Activated CD4-positive, alpha-beta T cell treated with anti-CD3 and anti-CD28 coated beads for 4 hours (primary cell): ENCODE data around the gene ANKLE2.
"Not testable (repeated sequence)": the region's sequence is repeated elsewhere in the genome, so short reads cannot be mapped to it uniquely, and the experiment has no call there.

Experiments
- DNase-seq, 2 donors: peaks; one replicate each; pipeline ENCODE4 v3.0.0-alpha.2; 2020

The ANKLE2 gene

DNA sequence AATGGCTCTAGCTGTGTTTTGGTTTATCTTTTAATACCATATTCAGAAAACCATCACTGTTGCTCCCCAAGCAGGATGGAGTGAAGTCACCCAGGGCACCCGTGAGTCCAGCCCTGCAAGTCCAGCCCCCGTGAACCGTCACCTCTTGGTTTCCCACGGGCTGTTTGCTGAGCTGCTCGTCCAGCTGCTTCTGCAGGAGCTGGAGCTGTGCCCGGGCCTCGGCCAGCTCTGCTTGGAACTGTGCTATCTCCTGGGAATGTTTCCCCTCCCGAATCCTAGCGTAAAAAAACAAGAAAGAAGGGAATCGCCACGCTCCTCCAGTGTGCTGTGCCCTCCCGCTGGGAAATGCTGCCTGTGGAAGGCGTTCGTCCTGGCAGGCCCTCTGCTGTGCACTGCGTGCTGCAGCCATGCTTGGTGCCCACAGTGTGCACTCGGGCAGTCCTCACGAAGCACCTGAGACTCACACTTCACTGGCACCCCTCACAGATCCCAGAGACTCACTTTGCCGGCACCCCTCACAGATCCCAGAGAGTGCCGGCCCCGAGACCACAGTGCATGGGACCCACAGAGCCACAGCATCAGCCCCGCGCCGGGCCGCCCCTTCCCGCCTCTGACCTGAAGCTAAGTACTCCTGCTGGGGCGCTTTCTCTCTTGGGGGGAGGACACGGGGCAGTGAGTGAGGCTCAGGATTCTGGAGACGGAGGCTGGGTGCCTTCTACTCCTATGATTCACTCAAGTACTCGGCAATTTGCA is 15.4 kb upstream of the ANKLE2 start:
- no peak for DNase-seq

DNA sequence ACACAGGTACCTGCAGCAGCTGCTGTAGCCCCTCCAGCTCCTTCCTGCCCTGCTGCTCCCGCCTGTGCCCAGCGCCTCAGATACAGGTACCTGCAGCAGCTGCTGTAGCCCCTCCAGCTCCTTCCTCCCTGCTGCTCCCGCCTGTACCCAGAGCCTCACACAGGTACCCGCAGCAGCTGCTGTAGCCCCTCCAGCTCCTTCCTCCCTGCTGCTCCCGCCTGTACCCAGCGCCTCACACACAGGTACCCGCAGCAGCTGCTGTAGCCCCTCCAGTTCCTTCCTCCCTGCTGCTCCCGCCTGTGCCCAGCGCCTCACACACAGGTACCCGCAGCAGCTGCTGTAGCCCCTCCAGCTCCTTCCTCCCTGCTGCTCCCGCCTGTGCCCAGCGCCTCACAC is 14.6 kb upstream of the ANKLE2 start:
- not testable (repeated sequence) for DNase-seq

DNA sequence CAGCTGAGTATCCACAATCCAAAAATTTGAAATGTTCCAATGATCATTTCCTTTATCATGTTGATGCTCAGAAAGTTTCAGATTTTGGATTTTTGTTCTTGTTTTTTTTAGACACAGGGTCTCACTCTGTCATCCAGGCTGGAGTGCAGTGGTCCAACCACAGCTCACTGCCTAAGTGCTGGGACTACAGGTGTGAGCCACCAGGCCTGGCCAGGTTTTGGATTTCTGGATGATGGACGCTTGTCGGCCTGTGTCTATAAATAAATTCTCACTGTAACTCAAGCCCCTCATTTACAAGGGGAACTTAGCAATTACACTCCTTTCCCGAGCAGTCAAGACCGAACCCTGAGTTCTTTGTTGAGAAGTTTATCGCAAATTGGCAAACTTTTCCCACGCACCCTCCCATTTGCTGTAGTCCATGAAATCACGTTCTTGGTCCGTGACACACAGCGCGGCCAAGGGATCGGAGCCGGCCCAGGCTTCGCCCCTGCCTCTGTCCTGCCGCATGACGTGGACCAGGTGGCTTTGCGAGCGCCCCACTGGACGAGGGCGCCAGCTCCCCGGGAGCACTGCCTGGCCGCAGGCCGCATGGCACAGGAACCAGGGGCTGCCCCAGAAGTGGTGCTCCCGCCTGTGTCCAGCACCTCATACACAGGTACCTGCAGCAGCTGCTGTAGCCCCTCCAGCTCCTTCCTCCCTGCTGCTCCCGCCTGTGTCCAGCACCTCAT is 14.0 kb upstream of the ANKLE2 start:
- DNase-seq, result no peak

DNA sequence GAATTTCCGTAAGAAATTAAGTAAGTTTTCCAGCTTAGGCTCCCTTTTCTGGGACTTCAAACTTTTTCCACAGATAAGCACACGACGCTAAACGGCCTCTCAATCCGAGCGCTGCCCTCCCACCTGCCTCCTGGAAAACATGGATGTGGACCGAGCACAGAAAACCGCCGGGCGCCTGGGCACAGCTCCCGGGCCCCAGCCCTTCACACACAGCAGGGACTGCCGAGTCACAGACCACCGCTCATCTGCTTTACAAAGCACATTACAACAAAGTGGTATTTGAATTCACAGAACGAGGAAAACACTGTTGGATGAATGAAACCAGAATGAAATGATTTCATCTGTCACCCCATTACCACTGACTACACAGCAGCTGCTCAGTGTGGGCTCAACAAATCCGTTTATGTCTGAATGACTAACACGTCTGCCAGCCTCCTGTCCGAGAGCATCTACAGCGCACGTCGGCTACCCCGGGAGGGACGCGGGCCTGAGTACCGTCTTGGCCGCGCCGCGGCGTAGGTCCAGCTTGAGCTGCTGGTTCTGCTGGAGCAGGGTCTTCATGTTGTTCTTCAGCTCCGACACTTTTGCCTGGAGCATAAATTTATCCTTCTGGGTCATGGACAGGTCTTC is 13.1 kb upstream of the ANKLE2 start:
- DNase-seq, result no peak

DNA sequence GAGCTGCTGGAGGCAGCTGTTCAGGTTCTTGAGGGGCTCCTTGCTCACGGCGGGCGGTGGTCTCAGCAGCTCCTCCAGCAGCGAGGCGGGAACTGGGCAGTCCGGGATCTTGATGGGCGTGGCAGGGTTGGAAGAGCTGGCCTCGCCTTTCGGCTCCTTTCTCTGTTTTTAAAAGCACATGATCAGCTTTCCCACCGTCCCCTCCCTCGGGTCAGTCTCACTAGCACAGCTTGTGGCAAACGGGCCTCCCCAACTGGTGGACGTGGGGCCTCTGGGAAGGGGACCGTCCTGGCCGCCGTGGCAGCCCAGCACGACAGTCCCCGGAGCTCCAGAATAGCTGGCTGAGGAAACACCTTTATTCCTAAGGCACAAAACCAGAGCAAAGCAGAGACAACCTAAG is 12.5 kb upstream of the ANKLE2 start:
- DNase-seq, result no peak

DNA sequence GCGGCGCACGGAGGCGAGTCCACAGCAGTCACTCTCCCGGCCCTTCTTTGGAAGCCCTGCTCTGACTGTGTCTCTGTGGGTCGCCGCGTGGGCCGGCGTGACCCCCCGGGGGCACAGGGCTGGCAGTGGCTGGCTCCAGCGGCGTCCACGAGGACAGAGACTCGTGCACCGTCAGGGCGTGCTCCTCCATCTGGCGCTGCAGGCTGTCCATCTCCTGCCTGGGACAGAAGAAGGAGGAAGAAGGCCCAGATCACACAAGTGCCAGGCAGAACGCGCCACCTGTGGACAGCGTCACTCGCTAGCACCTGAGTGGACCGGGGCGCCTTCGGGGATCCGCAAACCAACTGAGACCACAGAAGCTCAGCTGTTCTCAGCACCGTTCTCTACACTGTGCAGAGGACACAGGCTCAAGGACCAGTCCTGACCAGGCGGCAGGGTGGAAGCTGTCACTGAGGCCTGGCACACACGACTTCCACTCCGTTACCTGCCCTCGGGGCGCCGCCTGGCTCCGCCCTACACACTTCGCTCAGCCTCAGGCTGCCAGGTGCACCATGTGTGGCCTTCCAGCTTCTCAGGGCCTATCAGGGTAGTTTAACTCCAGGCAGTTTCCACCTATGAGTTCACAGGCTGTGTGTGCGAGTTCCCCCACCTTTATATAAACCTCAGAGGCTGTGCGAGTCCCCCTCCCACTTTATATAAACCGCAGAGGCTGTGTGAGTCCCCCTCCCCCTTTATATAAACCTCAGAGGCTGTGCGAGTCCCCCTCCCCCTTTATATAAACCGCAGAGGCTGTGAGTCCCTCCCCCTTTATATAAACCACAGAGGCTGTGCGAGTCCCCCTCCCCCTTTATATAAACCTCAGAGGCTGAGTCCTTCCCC is 11.7 kb upstream of the ANKLE2 start:
- no peak for DNase-seq

DNA sequence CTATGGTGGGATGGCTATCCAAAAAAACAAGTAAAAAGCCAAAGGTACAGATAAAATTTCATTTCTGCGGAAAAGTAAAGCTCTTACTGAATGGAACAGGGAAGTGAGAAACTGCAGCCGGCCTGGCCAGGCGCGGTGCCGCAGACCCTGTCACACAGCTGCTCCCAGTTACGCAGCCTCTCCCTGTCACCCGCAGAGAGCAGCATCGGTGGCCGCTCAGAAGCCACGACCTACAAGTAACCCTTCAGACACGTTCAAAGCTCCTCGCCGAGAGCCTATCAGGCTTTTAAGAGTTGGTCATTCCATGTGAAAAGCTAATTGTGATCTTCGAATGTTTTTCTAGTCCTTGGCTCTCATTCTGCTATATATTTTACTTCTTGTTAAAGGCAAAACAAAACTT is 11.0 kb upstream of the ANKLE2 start:
- no peak for DNase-seq

DNA sequence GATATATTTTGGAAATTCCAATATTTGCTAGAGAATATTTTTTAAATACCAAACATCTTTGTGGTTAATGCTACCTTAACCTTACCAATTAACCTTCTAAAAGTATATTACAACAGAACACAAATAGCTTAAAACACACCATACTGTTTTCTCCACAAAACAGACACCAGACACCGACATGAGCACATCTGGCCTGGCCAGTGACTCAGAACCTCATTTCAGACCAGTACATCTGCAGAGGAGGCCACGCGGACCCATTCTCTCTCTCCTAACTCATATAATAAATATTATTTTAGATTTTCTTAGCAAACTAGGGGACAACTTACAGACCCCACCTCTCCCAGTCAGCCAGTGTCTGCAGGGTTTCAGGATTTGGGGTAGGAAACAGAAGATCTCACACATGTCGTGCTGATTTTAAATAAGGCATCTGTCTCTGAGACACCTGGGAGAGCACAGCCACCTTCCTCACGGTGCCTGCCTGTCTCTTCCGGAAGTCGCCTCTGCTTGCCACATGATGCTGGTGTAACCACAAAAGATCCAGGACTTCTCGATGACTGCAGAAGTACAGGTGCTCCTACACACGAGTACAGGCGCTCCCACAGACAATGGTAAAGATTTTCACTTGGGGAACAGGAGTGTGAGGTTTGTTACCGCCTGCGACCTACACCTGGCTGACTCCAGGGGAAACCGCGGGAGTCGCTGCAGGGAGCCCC is 9.7 kb upstream of the ANKLE2 start:
- DNase-seq, result peak; percentile 47 to 48

DNA sequence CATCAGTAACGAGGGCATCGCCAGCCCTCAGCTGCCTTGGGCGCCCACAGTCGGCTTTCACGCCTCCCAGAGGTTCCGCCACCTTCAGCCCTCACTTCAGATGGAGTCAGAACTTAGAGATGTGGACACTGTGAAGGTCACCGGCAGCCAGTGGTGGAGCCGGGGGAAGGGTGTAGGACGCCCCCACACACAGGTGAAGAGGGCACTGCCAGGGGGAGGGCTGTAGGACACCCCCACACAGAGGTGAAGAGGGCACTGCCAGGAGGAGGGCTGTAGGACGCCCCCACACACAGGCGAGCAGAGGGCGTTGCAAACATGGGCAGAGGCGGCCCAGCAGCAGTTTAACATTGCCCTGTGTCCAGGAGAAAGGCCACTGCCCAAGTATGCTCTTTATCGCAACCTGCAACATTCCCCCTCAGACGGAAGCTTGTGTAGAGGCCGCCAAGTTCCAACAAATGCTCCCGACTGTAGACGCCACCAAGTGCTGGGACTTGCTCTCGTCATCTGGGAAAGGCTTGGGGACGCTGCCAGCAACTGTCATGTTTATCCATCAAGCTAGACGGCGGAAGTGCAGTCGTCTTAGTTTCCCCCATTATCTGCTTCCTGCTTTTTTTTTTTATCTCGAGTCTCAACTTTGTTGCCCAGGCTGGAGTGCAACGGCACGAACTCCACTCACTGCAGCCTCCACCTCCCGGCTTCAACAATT is 4.9 kb upstream of the ANKLE2 start:
- DNase-seq, result no peak

DNA sequence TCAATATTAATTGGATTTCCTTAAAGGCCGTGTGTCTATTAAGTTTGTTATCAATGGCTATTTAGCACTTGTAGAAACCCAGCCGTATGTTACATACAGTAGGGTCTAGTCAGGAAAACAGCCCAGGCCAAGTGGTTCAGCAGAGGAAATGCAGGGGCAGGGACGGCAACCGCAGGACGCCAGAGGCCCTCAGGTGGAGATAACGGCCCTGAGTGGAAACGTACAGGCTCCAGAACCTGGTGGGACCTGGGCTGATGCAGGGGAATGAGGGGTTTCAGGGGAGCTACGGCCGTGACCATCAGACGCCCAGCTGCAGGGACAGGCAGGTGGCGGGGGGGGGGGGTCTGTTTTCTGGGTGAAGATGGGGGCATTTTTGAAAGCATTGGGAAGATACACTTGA is 3.7 kb upstream of the ANKLE2 start:
- DNase-seq, result no peak

DNA sequence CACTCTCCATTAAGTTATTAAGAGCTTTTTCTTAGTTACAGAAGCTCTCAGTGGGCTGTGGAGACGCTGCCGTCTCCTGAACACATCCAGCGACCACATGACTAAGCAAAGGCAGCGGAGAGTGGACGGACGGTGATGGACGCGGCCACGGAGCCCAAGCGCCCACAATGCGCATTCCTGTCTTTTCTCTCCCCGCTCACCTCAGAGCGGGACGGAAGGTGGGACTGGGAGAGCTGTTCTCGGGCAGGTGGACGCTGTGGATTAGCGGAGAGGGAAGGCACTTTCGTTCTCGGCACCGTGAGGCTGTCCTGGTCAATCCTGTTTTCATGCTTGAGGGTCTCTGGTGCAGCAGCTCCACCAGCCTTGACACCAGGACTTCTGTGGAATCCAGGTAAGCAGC is 2.6 kb upstream of the ANKLE2 start:
- no peak for DNase-seq

DNA sequence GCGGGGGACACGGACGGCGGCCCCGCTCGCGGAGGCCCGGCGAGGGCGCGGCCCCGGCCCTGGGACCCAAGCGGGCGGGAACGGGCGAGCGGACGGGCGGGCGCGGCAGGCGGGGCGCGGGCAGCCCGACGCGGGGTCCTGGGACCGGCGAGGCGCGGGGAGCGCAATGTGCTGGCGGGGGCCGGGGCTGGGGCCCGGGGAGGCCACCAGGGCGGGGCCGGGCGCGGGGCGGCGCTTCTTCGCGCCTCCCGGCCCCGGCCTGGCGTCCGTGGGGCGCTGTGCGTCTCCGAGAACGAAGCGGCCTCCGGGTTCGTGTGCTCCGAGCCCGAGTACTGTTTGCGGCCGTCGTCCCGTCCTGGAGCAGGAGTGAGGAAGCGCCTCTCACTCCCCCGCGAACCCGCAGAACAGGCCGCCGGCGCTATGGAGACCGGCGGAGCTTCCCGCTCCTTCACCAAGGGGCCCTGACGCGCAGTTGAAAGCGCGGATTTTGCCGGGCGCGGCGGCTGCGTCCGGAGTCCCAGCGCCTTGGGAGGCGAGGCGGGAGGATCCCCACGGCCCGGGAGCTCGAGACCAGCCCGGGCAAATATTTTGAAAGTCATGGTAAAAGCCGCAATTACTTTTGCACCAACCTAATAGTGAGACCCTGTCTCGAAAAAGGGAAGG is 420 bp upstream of the ANKLE2 start:
- peak; percentile 82 to 87 for DNase-seq

DNA sequence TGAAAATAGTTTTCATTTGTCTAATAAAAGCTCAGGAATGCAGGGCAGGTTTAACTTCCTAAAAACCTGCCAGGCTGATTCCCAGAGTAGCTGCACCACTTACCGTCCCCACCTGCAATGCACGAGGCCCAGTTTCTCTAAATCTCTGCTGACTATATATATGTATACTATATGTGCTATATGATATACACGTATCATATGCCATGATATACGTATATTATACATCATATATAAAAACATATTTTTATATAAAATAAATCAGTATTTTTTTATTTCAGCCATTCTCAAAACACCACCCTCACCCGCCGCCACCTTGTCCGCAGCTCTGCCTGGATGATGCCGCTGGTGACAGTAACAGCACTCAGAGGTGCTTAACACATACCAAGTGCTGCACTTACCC is 2.3 kb downstream of the ANKLE2 start:
- DNase-seq, result no peak

DNA sequence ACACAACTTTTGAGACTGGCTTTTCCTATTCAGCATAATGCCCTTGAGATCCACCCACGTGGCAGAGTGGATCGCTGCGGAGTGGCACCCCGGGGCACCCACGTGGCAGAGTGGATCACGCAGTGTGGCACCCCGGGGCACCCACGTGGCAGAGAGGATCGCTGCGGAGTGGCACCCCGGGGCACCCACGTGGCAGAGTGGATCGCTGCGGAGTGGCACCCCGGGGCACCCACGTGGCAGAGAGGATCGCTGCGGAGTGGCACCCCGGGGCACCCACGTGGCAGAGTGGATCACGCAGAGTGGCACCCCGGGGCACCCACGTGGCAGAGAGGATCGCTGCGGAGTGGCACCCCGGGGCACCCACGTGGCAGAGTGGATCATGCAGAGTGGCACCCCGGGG is 2.8 kb downstream of the ANKLE2 start:
- DNase-seq, result not testable (repeated sequence)

DNA sequence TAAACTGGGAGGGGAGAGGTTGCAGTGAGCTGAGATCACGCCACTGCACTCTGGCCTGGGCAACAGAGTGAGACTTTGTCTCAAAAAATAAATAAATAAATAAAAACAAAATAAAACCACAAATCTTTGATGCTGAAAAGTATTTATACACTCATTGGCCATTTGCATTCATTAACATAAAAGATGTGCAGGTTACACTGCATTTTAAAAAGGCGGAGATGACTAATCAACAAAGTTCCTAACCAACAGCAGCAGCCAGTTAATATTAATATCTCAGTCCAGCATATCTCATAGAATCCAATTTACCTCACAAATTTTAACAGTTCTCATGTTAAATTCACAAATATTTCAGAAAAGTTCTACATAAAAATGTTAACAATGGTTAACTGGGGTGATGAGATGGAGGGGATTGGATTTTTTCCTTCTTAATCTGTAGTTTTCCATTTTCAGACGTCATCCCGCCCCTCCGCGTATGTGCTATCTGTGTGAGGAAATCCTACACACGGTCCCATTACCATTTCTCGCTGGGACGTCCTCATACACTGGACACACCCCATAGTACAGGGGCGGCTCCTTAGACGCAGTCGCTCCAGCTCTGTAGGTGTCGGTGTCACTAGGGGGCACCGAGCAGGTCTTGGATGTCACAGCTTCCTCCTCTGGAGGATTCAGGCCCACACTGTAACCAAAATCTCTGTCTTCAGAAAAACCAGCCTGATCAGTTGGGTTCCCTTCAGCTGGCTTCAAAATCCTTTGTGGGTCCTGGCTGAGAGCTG is 7.3 kb downstream of the ANKLE2 start:
- no peak for DNase-seq

DNA sequence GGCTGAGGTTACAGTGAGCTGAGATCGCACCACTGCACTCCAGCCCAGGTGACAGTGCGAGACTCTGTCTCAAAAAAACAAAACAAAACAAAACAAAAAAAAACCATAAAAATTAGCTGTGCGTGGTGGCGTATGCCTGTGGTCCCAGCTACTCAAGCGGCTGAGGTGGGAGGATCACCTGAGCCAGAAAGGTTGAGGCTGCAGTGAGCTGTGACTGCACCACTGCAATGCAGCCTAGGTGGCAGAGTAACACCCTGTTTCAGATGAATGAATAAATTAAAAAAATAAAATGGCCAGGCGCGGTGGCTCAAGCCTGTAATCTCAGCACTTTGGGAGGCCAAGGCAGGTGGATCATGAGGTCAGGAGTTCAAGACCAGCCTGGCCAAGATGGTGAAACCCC is 8.0 kb downstream of the ANKLE2 start:
- not testable (repeated sequence) for DNase-seq

DNA sequence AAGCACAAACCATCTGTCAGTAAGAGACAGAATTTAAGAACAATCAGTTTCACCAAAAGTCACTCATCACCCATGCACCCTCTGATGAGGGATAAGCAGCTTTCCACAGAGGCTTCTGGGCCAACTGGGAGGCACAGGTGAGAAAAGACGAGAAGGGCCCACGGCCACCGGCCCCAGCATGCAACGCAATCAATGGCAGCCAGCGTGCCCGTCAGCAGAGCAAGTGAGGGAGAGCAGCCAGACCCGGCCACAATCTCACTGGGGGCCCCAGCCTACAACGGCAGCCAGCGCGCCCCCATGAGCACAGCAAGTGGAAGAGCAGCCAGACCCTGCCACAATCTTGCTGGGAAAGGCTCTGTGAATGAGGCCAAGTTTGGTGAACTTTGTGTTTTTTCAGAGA is 13.3 kb downstream of the ANKLE2 start:
- DNase-seq, result no peak

DNA sequence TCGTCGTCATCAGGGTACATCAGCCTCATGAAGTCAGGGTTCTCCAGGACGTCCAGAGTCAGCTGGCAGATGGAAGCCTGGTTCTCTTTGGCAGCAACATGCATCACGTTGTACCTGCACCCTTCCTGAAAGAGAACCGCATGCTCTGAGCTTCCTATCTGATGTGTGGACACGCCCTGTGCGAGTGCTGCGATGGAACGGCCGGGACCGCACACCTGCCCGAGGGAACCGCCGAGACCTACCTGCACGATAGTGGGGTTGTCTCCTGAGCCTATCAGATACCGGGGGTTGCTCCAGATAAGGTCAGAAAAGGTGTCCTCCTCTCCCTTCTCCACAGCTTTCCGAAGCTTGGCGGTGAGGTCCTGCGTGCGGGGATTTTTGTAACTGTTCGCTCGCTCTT is 13.7 kb downstream of the ANKLE2 start:
- no peak for DNase-seq

DNA sequence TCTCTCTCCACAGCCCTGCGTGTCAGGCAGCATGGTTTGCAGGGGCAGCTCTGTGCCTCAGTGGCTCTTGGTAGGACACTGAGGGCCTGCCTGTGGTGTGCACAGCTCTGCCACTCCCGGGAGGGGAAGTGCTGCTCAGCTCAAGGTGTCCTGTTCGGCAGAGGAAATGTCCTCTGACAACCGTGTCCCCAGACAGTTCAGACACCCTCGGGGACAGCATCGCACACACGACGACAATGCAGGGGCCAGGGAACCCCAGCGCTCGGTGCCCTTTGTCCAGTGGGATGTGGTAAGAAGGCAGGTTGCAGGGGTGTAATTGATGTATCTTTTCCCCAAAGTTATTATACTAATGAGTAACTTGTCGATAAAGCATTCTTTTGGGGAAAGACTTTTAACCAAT is 14.2 kb downstream of the ANKLE2 start:
- no peak for DNase-seq

DNA sequence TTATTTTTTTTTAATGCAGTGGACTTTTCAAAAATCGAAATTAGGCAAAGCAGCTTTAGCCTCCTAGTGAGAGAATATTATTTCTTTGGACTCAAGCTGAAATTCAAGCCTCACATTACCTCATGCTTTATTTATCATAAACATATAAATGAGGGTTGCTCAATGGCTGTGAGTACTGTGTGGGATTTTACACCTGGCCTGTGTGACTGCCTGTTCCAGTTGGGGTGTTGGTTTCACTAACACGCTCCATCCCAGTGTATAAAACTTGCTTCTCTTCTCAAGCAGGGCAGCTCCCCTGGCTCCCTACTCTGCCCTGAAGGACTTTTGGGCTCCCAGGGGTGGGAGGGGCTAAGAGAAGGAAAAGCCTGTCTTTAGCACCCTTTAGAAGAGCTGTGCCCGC is 15.0 kb downstream of the ANKLE2 start:
- no peak for DNase-seq
